ENCODE results near the gene EHF.

DNA sequence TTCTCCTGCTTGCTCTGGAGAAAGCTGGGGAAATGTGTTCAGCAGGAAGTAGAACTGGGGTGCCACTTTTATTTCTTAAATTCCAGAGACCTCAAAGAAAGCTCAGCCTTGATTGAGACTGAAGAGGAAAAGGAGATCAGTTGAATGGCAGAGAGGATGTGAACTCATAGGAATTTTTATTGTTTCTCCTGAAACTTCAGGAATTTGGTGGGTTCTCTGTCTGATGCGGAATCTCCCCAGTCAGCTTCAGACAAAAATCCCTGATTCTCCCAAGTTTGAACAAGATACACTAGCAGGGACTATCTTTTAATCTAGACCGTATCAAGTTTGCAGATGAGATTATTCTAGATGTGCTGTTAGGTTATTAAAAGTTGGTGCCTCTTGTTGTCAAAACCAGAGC, 23.0 kb downstream of the EHF start:
- TF ChIP-seq GABPA (IDR thresholded peaks at IDR 0.05; ENCODE audit: borderline replicate concordance, insufficient read depth, low read length) (no peak), SIN3A (conservative IDR thresholded peaks at IDR 0.05 in 1 of 2, IDR thresholded peaks at IDR 0.05 in 1 of 2; ENCODE audit: low read depth in 1 of 2, low read length in 2 of 2) (no peak)
